PFSK-1 (cell line): Measurements from ENCODE around the gene LSM3.

Experiments
- FOXP2 ChIP-seq: optimal IDR thresholded peaks from 2 replicates; pipeline ENCODE3; 2011; ENCODE audit warnings: borderline replicate concordance, control low read depth, inconsistent platforms; ENCODE audit not compliant: insufficient read depth; ENCODE audit errors: extremely low read length, extremely low read depth
- POLR2AphosphoS5 ChIP-seq: IDR thresholded peaks from 2 replicates; pipeline ENCODE4 v1.6.1; 2012; ENCODE audit warnings: low read depth, mild to moderate bottlenecking, control low read depth, low read length, moderate library complexity
- SIN3A ChIP-seq: IDR thresholded peaks from 2 replicates; pipeline ENCODE4 v1.6.1; 2012; ENCODE audit warnings: mild to moderate bottlenecking, low read length, moderate library complexity, borderline replicate concordance; ENCODE audit not compliant: insufficient read depth
- TAF1 ChIP-seq: IDR thresholded peaks from 2 replicates; pipeline ENCODE4 v1.6.1; 2012; ENCODE audit warnings: low read length, control low read depth, borderline replicate concordance; ENCODE audit not compliant: insufficient read depth
- TF ChIP-seq, protein P1 (sequence below), 2 experiments: IDR thresholded peaks; 2 replicates each; pipeline versions ENCODE4 v1.6.1 to v1.8.0; 2011 to 2012; ENCODE audit warnings: low read depth in 2 of 2, low read length in 2 of 2, control low read depth in 1 of 2, inconsistent platforms in 1 of 2, mild to moderate bottlenecking in 1 of 2, moderate library complexity in 1 of 2; ENCODE audit not compliant: insufficient read depth in 1 of 2

Gene LSM3

DNA sequence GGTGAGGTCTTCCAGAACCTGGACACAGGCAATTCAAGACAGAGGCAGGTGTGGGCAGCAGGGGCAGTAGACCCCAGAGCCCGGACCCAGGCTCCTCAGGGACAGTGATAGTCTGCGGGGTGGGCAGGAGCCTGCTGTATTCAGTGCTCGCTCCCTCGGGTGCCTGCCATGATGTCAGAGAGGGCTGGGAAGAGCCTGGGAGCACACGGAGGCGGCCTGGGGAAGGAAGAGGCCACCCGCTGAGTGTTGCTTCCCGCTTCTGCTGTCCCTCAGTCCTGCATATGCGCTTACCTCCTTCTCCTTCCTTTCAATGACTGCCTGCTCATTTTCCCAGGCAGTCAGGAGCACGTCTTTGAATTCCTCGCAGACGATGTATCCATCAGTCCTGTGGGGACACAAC is 31.0 kb upstream of the LSM3 start:
- TF ChIP-seq, protein P1, sequence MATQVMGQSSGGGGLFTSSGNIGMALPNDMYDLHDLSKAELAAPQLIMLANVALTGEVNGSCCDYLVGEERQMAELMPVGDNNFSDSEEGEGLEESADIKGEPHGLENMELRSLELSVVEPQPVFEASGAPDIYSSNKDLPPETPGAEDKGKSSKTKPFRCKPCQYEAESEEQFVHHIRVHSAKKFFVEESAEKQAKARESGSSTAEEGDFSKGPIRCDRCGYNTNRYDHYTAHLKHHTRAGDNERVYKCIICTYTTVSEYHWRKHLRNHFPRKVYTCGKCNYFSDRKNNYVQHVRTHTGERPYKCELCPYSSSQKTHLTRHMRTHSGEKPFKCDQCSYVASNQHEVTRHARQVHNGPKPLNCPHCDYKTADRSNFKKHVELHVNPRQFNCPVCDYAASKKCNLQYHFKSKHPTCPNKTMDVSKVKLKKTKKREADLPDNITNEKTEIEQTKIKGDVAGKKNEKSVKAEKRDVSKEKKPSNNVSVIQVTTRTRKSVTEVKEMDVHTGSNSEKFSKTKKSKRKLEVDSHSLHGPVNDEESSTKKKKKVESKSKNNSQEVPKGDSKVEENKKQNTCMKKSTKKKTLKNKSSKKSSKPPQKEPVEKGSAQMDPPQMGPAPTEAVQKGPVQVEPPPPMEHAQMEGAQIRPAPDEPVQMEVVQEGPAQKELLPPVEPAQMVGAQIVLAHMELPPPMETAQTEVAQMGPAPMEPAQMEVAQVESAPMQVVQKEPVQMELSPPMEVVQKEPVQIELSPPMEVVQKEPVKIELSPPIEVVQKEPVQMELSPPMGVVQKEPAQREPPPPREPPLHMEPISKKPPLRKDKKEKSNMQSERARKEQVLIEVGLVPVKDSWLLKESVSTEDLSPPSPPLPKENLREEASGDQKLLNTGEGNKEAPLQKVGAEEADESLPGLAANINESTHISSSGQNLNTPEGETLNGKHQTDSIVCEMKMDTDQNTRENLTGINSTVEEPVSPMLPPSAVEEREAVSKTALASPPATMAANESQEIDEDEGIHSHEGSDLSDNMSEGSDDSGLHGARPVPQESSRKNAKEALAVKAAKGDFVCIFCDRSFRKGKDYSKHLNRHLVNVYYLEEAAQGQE (IDR thresholded peaks at IDR 0.05; ENCODE audit: insufficient read depth in 1 of 2, low read depth in 2 of 2, low read length in 2 of 2): no peak
- TF ChIP-seq SIN3A (no peak), FOXP2 (no peak), POLR2AphosphoS5 (no peak), TAF1 (no peak)

DNA sequence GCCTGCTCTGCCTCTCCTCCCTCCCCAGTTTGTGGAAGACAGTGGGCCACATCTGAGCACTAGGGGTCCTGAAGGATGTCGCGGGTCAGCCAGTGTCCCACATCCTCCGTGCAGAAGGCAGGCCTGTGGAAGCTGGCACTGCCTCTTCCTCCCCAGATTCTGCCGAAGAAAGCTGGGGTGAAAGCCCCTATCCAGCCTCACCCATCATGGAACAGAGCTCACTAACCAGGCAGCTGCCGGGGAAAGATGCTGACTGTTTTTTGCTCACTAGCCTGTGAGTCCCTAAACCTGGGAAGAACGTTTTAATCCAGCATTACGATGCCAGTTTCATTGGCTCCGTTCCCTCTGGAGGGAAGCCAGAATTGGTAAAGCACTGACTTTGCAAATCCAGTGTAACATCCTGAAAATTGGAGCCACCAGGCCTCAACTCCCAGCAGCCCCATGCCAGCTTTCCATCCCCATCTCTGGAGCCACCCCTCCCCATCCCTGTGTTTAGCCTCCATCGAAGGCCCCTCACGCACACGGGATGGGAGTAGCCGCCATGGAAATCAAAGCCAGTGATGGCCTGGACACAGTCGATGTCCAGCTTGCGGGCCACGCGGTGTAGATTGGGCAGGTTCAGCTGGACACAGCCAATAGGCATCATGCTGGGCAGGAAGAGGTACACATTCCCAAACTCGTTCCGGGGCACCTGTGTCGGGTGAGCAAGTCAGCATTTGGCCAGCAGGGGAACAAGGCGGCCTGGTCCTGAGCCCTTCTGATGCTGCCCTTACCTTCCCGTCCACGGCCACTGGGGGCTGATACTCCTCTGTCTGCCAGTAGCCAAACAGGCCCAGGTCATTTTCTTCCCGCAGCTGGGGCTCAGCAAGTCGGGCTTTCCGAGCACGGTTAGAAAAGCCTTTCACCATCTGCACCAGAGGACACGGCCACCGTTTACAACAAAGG is 30.3 kb upstream of the LSM3 start:
- TF ChIP-seq, protein P1 (IDR thresholded peaks at IDR 0.05; ENCODE audit: insufficient read depth in 1 of 2, low read depth in 2 of 2, low read length in 2 of 2): no peak
- TF ChIP-seq POLR2AphosphoS5: no peak
- no peak for TF ChIP-seq FOXP2
- TF ChIP-seq TAF1: no peak
- no peak for TF ChIP-seq SIN3A

DNA sequence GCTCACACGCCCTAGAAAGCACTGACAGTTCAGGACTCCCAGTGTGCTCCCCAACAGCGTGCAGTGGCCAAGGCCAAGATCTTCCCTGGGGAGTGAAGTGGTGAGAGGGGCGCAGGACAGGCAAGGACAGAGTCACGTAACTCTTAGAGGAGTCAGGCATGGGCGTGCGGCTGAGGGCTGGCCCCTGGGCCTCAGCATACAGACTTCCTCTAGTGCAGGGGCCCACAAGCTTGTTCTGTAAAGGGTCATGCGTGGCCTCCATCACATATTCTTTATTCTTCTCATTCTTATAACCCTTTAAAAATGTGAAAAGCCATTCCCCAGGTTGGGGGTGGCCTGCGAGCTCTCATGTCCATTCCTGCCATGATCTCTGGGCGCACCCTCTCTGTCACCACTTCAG is 28.5 kb upstream of the LSM3 start:
- TF ChIP-seq TAF1: no peak
- TF ChIP-seq, protein P1 (IDR thresholded peaks at IDR 0.05; ENCODE audit: insufficient read depth in 1 of 2, low read depth in 2 of 2, low read length in 2 of 2): no peak
- TF ChIP-seq FOXP2: no peak
- TF ChIP-seq POLR2AphosphoS5: no peak
- no peak for TF ChIP-seq SIN3A

DNA sequence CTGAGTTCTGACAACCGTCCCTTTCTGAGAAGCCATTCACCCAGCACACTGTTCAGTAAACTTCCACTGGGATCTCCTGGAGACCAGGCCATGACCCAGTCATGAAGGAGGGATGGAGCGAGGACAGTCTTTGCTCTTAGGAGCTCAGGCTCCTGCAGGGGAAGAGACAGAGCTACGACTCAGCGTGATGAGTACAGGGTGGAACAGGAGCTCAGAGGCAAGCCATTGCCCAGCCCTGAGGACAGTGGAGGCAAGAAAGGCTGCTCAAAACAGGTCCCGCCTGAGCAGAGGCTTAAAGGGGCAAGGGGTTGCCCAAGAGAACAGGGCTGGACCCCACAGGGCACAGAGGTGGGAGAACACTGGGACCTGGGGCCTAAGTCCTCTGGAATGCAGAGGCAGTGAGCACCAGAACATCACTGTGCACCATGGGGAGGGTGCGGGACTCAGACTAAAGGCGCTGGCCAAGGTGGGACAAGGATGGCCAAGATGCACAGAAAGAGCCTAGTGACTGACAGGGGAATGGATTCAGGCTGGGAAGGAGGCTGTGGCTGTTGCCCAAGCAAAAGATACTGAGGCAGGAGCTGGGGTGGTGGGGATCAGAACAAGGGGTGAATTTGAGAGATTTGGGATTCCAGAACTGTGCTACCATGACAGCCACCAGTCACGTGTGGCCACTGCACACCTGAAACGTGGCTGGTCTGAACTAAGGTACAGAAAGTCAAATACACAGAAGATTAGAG is 28.0 kb upstream of the LSM3 start:
- TF ChIP-seq, protein P1 (IDR thresholded peaks at IDR 0.05; ENCODE audit: insufficient read depth in 1 of 2, low read depth in 2 of 2, low read length in 2 of 2): no peak
- TF ChIP-seq FOXP2 (no peak), TAF1 (no peak), SIN3A (no peak), POLR2AphosphoS5 (no peak)
